ENCODE measurements around the gene CTSG. TPM values are rescaled to one million over a fixed set of nuclear protein-coding genes. Genes with fewer than 3 reads are reported as not detected.
"Not testable (repeated sequence)": the region's sequence is repeated elsewhere in the genome, so short reads cannot be mapped to it uniquely, and the experiment has no call there.

Gene CTSG
- total RNA-seq, 4 donors from 2014 or later = 0.67 TPM; not detected in 3

DNA sequence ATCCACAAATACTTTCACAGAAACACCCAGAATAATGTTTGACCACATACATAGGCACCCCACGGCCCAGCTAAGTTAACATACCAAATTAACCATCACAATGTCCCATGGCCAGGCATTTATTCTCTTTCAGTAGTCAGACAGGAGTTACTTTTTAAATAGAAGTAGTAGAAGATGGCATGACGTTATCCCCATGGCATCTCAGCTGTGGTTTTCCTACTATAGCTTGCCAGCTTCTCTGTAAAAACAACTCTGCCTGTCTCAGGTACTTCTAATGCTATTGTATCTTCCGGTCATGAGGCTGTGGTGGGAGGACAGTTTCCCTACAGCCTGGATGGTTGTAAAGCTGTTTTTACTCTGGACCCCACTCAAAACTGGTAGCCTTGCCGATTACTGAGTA is 19.3 kb downstream of the CTSG start:
- whole genome bisulfite sequencing, 2 donors = 33 to 47% methylated on average over 4 of the region's 4 CpGs
- H3K27ac ChIP-seq = no peak overlapping the region
- H3K9me3 ChIP-seq = no peaks in the 10 kb centered on the region
- H3K4me3 ChIP-seq (replicated peaks in 1 of 3) = no peak overlapping the region
- DNase-seq = peak; percentile 14 to 18
- no peaks in the 10 kb centered on the region for H3K4me1 ChIP-seq
- H3K36me3 ChIP-seq = no peaks in the 10 kb centered on the region
- intact Hi-C loops (cut with DNase I) = no loop called here
- no peaks in the 10 kb centered on the region for H3K27me3 ChIP-seq
- TF ChIP-seq, protein P1, sequence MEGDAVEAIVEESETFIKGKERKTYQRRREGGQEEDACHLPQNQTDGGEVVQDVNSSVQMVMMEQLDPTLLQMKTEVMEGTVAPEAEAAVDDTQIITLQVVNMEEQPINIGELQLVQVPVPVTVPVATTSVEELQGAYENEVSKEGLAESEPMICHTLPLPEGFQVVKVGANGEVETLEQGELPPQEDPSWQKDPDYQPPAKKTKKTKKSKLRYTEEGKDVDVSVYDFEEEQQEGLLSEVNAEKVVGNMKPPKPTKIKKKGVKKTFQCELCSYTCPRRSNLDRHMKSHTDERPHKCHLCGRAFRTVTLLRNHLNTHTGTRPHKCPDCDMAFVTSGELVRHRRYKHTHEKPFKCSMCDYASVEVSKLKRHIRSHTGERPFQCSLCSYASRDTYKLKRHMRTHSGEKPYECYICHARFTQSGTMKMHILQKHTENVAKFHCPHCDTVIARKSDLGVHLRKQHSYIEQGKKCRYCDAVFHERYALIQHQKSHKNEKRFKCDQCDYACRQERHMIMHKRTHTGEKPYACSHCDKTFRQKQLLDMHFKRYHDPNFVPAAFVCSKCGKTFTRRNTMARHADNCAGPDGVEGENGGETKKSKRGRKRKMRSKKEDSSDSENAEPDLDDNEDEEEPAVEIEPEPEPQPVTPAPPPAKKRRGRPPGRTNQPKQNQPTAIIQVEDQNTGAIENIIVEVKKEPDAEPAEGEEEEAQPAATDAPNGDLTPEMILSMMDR (IDR thresholded peaks at IDR 0.05) = no peak
- TF ChIP-seq POLR2A (IDR thresholded peaks at IDR 0.05) = no peak

DNA sequence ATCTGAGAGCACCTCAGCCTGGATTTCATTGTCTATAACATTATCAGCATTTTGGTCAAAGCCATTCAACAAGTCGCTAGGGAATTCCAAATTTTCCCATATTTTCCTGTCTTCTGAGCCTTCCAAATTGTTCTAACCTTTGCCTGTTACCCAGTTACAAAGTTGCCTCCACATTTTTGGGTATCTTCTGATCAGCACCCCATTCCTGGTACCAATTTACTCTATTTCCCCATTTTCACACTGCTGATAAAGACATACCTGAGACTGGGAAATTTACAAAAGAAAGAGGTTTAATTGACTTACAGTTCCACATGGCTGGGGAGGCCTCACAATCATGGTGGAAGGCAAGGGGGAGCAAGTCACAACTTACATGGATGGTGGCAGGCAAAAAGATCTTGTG is 27.0 kb downstream of the CTSG start:
- H3K4me1 ChIP-seq; H3K9me3 ChIP-seq; H3K4me3 ChIP-seq (replicated peaks in 1 of 3); H3K27me3 ChIP-seq; DNase-seq; H3K36me3 ChIP-seq; H3K27ac ChIP-seq; intact Hi-C loops (cut with DNase I): not testable (repeated sequence)
- 52 to 55% methylated on average over 1 of the region's 1 CpG for WGBS, 2 donors

DNA sequence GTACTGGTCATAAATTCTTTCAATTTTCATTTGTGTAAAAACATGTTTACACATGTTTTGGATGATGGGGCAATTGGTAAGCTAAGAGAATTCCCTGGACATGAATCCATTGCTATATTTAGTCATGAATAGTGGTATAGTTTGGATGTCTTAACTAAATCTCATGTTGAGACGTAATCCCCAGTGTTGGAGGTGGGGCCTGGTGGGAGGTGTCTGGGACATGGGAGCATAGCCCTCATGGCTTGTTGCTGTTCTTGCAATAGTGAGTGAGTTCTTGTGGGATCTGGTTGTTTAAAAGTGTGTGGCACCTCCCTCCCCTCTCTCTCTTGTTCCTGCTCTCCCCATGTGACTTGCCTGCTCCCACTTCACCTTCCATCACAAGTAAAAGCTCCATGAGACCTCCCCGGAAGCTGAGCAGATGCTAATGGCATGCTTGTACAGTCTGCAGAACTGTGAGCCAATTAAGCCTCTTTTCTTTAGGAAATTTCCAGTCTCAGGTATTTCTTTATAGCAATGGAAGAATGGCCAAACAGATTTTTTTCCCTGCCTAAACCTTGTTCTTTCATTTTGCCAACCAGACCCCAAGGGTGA is 33.6 kb downstream of the CTSG start:
- TF ChIP-seq, protein P1 (IDR thresholded peaks at IDR 0.05) = no peak
- no peak for TF ChIP-seq POLR2A (IDR thresholded peaks at IDR 0.05)
- no peak overlapping the region for H3K27ac ChIP-seq
- DNase-seq = no peak
- H3K4me1 ChIP-seq = no peaks in the 10 kb centered on the region
- no peaks in the 10 kb centered on the region for H3K9me3 ChIP-seq
- intact Hi-C loops (cut with DNase I) = no loop called here
- H3K27me3 ChIP-seq = no peaks in the 10 kb centered on the region
- no peaks in the 10 kb centered on the region for H3K36me3 ChIP-seq
- WGBS, 2 donors = 88 to 89% methylated on average over 2 of the region's 2 CpGs
- H3K4me3 ChIP-seq (replicated peaks in 1 of 3) = no peak overlapping the region

DNA sequence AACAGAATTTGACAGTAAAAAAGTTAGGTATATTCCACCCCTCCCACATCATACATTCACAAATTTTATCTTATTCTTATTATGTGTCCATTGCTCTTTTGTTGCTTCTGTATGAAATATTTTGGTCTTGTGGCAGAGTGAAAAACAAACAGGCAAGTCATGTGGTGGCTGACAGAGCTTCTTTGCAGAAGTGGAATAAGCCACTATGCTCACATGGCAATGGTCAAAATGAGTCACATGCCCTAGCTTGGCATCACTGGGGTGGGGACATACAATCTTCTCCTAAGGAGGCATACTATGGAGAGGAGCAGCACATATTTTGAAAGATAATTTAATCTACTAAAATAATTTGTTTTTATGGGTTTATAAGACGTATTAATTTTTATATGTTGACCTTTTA is 40.3 kb downstream of the CTSG start:
- Histone ChIP-seq H3K9me3 (no peaks in the 10 kb centered on the region), H3K27me3 (no peaks in the 10 kb centered on the region), H3K4me1 (no peaks in the 10 kb centered on the region), H3K27ac (no peak overlapping the region), H3K36me3 (no peaks in the 10 kb centered on the region), H3K4me3 (replicated peaks in 1 of 3) (no peak overlapping the region)
- intact Hi-C loops (cut with DNase I) = no loop called here
- TF ChIP-seq, protein P1 (IDR thresholded peaks at IDR 0.05) = no peak
- no peak for TF ChIP-seq POLR2A (IDR thresholded peaks at IDR 0.05)
- DNase-seq = no peak
- 80 to 84% methylated on average over 1 of the region's 1 CpG for WGBS, 2 donors

DNA sequence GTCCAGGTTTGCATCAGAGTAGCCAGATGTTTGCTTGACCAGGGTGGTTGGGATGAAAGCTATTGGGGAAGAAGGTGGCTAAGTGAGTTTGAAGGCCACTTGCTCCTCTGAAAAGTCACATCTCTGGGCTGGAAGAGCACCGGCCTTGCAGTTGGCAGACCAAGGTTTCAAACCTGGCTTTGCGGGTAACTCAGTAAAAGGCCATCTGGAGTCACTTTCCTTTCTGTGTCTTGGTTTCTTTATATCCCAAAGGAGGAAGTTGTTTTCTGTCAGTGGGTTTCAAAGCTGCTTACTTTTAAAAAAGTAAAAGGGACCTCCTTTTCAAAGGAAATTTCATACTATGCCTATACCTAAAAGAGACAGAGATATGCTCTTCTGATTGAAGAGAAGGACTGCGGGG is 41.8 kb downstream of the CTSG start:
- TF ChIP-seq, protein P1 (IDR thresholded peaks at IDR 0.05) = no peak
- TF ChIP-seq POLR2A (IDR thresholded peaks at IDR 0.05) = no peak
- H3K27ac ChIP-seq = no peak overlapping the region
- no peaks in the 10 kb centered on the region for H3K4me1 ChIP-seq
- DNase-seq = no peak
- WGBS, 2 donors = 82 to 85% methylated on average over 3 of the region's 3 CpGs
- H3K36me3 ChIP-seq = no peaks in the 10 kb centered on the region
- H3K4me3 ChIP-seq (replicated peaks in 1 of 3) = no peak overlapping the region
- H3K27me3 ChIP-seq = no peaks in the 10 kb centered on the region
- no peaks in the 10 kb centered on the region for H3K9me3 ChIP-seq
- intact Hi-C loops (cut with DNase I) = no loop called here

DNA sequence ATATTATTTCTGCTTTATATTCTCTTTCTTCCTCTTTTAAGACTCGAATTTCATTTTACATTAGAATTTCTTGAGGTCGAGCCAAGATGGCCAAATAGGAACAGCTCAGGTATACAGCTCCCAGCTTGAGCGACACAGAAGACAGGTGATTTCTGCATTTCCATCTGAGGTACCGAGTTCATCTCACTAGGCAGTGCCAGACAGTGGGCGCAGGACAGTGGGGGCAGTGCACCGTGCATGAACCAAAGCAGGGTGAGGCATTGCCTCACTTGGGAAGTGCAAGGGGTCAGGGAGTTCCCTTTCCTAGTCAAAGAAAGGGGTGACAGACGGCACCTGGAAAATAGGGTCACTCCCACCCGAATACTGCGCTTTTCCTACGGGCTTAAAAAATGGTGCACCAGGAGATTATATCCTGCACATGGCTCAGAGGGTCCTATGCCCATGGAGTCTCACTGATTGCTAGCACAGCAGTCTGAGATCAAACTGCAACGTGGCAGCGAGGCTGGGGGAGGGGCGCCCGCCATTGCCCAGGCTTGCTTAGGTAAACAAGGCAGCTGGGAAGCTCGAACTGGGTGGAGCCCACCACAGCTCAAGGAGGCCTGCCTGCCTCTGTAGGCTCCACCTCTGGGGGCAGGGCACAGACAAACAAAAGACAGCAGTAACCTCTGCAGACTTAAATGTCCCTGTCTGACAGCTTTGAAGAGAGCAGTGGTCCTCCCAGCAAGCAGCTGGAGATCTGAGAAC is 50.0 kb downstream of the CTSG start:
- H3K9me3 ChIP-seq; H3K36me3 ChIP-seq; intact Hi-C loops (cut with DNase I); H3K27me3 ChIP-seq; H3K4me1 ChIP-seq; H3K27ac ChIP-seq; DNase-seq; H3K4me3 ChIP-seq (replicated peaks in 1 of 3): not testable (repeated sequence)
- 72 to 74% methylated on average over 15 of the region's 15 CpGs for WGBS, 2 donors
